ENCODE measurements around the gene CD82.
"Not testable (repeated sequence)": the region's sequence is repeated elsewhere in the genome, so short reads cannot be mapped to it uniquely, and the experiment has no call there.

The CD82 gene

GRCh38 chr11:44633641-44634040 is 68.2 kb downstream of the CD82 start:
- WGBS (ENCODE audit: insufficient coverage, insufficient read length): no CpG with 5 or more reads among the region's 6 CpGs
- no peak overlapping the region for H3K4me3 ChIP-seq (ENCODE audit: low read length)
- DNase-seq (ENCODE audit: low read depth, low spot score): no peak
- no peaks in the 10 kb centered on the region for H3K27me3 ChIP-seq (ENCODE audit: control insufficient read depth, insufficient read depth, low read length)
- H3K27ac ChIP-seq (ENCODE audit: low read length): no peak overlapping the region
- no peaks in the 10 kb centered on the region for H3K36me3 ChIP-seq (ENCODE audit: control insufficient read depth, insufficient read depth, low read length)
- H3K9me3 ChIP-seq (ENCODE audit: control insufficient read depth, insufficient read depth, low read length): no peaks in the 10 kb centered on the region
- H3K4me1 ChIP-seq (ENCODE audit: control insufficient read depth, insufficient read depth, low read length): peaks cover 4% of the 10 kb centered on the region; the same call in 1 of the 2 replicates

- no CpG with 5 or more reads among the region's 24 CpGs for WGBS (ENCODE audit: insufficient coverage, insufficient read length)
- Histone ChIP-seq H3K27me3 (ENCODE audit: control insufficient read depth, insufficient read depth, low read length) (no peaks in the 10 kb centered on the region), H3K27ac (ENCODE audit: low read length) (no peak overlapping the region), H3K9me3 (ENCODE audit: control insufficient read depth, insufficient read depth, low read length) (no peaks in the 10 kb centered on the region), H3K36me3 (ENCODE audit: control insufficient read depth, insufficient read depth, low read length) (no peaks in the 10 kb centered on the region), H3K4me1 (ENCODE audit: control insufficient read depth, insufficient read depth, low read length) (peaks cover 4% of the 10 kb centered on the region; the same call in 1 of the 2 replicates), H3K4me3 (ENCODE audit: low read length) (no peak overlapping the region)
- no peak for DNase-seq (ENCODE audit: low read depth, low spot score)
Measured at GRCh38 chr11:44634401-44635281, 69.2 kb downstream of the CD82 start.

DNA sequence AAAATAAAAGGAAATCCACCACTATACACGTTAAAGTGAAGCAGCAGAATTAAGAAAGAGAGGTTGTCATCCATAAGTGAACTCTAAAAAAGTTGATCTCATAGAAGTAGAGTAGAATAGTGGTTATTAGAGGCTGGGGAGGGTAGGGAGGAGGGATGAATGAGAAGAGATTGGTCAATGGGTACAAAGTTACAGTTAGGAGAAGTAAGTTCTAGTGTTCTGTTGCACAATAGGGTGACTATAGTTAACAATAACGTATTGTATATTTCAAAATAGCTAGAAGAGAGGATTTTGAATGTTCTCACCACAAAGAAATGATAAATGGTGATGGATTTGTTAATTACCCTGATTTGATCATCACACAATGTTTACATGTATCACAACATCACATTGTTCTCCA is 72.0 kb downstream of the CD82 start:
- Histone ChIP-seq H3K27ac (ENCODE audit: low read length) (no peak overlapping the region), H3K27me3 (ENCODE audit: control insufficient read depth, insufficient read depth, low read length) (no peaks in the 10 kb centered on the region), H3K36me3 (ENCODE audit: control insufficient read depth, insufficient read depth, low read length) (no peaks in the 10 kb centered on the region), H3K4me1 (ENCODE audit: control insufficient read depth, insufficient read depth, low read length) (peaks cover 4% of the 10 kb centered on the region; the same call in 1 of the 2 replicates), H3K4me3 (ENCODE audit: low read length) (no peak overlapping the region), H3K9me3 (ENCODE audit: control insufficient read depth, insufficient read depth, low read length) (no peaks in the 10 kb centered on the region)
- no peak for DNase-seq (ENCODE audit: low read depth, low spot score)
- no CpG with 5 or more reads among the region's 2 CpGs for WGBS (ENCODE audit: insufficient coverage, insufficient read length)

DNA sequence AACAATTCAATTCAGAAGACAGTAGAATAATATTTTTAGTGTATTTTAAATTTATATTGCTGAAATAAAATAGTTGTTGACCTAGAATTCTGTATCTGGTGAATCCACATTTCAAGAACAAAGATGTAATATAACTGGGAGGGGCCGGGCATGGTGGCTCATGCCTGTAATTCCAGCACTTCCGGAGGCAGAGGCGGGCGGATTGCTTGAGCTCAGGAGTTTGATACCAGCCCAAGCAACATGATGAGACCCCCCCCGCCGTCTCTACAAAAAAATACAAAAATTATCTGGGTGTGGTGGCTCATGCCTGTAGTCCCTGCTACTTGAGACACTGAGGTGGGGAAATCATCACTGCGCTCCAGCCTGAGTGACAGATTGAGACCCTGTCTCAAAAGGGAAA is 72.6 kb downstream of the CD82 start:
- WGBS (ENCODE audit: insufficient coverage, insufficient read length): no CpG with 5 or more reads among the region's 7 CpGs
- no peak overlapping the region for H3K27ac ChIP-seq (ENCODE audit: low read length)
- no peaks in the 10 kb centered on the region for H3K36me3 ChIP-seq (ENCODE audit: control insufficient read depth, insufficient read depth, low read length)
- no peak for DNase-seq (ENCODE audit: low read depth, low spot score)
- H3K4me3 ChIP-seq (ENCODE audit: low read length): no peak overlapping the region
- H3K9me3 ChIP-seq (ENCODE audit: control insufficient read depth, insufficient read depth, low read length): no peaks in the 10 kb centered on the region
- H3K4me1 ChIP-seq (ENCODE audit: control insufficient read depth, insufficient read depth, low read length): peaks cover 4% of the 10 kb centered on the region; the same call in 1 of the 2 replicates
- H3K27me3 ChIP-seq (ENCODE audit: control insufficient read depth, insufficient read depth, low read length): no peaks in the 10 kb centered on the region

GRCh38 chr11:44643217-44643616 is 77.8 kb downstream of the CD82 start:
- Histone ChIP-seq H3K36me3 (ENCODE audit: control insufficient read depth, insufficient read depth, low read length) (no peaks in the 10 kb centered on the region), H3K4me1 (ENCODE audit: control insufficient read depth, insufficient read depth, low read length) (no peaks in the 10 kb centered on the region), H3K27ac (ENCODE audit: low read length) (no peak overlapping the region), H3K9me3 (ENCODE audit: control insufficient read depth, insufficient read depth, low read length) (no peaks in the 10 kb centered on the region), H3K4me3 (ENCODE audit: low read length) (no peak overlapping the region), H3K27me3 (ENCODE audit: control insufficient read depth, insufficient read depth, low read length) (no peaks in the 10 kb centered on the region)
- no peak for DNase-seq (ENCODE audit: low read depth, low spot score)
- no CpG with 5 or more reads among the region's 1 CpG for WGBS (ENCODE audit: insufficient coverage, insufficient read length)

DNA sequence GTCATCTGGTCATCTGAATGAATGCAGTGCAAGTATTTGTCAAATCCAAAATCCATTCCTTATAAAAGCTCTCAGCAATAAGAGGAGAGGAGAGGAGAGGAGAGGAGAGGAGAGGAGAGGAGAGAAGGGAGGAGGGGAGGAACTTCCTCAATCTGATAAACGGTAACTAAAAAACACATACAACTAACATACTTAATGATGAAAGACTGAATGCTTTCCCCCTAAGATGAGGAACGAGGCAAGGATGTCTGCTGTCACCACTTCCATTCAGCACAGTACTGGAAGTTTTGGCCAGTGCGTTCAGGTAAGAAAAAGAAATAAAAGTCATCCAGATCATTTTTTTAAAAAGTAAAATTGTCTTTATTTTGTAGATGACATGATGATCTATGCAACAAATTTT is 80.4 kb downstream of the CD82 start:
- no peak for DNase-seq (ENCODE audit: low read depth, low spot score)
- Histone ChIP-seq H3K27ac (ENCODE audit: low read length) (no peak overlapping the region), H3K36me3 (ENCODE audit: control insufficient read depth, insufficient read depth, low read length) (no peaks in the 10 kb centered on the region), H3K9me3 (ENCODE audit: control insufficient read depth, insufficient read depth, low read length) (no peaks in the 10 kb centered on the region), H3K27me3 (ENCODE audit: control insufficient read depth, insufficient read depth, low read length) (no peaks in the 10 kb centered on the region), H3K4me1 (ENCODE audit: control insufficient read depth, insufficient read depth, low read length) (no peaks in the 10 kb centered on the region), H3K4me3 (ENCODE audit: low read length) (no peak overlapping the region)
- WGBS (ENCODE audit: insufficient coverage, insufficient read length): no CpG with 5 or more reads among the region's 3 CpGs

DNA sequence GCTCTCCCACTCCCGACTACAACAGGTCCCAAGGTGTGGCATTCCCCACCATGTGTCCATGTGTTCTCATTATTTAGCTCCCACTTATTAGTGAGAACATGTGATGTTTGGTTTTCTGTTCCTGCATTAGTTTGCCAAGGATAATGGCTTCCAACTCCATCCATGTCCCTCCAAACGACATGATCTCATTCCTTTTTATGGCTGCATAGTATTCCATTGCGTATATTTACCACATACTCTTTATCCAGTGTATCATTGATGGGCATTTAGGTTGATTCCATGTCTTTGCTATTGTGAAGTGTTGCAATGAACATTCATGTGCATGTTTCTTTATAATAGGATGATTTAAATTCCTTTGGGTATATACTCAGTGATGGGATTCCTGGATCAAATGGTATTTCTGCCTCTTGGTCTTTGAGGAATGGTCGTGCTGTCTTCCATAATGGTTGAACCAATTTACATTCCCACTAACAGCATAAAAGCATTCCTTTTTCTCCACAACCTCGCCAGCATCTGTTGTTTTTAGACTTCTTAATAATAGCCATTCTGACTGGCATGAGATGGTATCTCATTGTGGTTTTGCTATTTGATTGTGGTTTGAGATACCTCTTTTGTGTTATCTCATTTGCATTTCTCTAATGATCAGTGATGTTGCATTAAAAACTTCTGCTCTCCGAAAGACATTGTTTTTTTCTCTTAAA is 81.9 kb downstream of the CD82 start:
- H3K36me3 ChIP-seq (ENCODE audit: control insufficient read depth, insufficient read depth, low read length); H3K27ac ChIP-seq (ENCODE audit: low read length); DNase-seq (ENCODE audit: low read depth, low spot score); H3K9me3 ChIP-seq (ENCODE audit: control insufficient read depth, insufficient read depth, low read length); H3K27me3 ChIP-seq (ENCODE audit: control insufficient read depth, insufficient read depth, low read length); H3K4me1 ChIP-seq (ENCODE audit: control insufficient read depth, insufficient read depth, low read length); H3K4me3 ChIP-seq (ENCODE audit: low read length): not testable (repeated sequence)
- no CpG with 5 or more reads among the region's 6 CpGs for WGBS (ENCODE audit: insufficient coverage, insufficient read length)

DNA sequence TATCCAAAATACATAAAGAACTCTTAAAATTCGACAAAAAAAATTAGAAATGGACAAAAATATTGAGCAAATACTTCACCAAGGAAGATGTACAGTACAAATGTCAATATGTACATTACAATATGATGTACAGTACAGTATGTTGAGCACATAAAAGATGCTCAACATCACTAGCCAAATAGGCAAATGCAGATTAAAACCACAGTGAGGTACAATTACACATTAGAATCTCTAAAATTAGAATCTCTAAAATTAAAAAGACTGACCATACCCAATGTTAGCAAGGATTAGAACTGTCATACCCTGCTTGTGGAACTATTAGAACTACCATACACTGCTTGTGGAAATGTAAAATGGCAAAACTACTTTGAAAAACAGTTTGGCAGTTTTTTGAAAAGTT is 82.6 kb downstream of the CD82 start:
- no CpG with 5 or more reads among the region's 1 CpG for WGBS (ENCODE audit: insufficient coverage, insufficient read length)
- Histone ChIP-seq H3K27ac (ENCODE audit: low read length) (no peak overlapping the region), H3K9me3 (ENCODE audit: control insufficient read depth, insufficient read depth, low read length) (no peaks in the 10 kb centered on the region), H3K4me3 (ENCODE audit: low read length) (no peak overlapping the region), H3K36me3 (ENCODE audit: control insufficient read depth, insufficient read depth, low read length) (no peaks in the 10 kb centered on the region), H3K27me3 (ENCODE audit: control insufficient read depth, insufficient read depth, low read length) (no peaks in the 10 kb centered on the region), H3K4me1 (ENCODE audit: control insufficient read depth, insufficient read depth, low read length) (no peaks in the 10 kb centered on the region)
- no peak for DNase-seq (ENCODE audit: low read depth, low spot score)

GRCh38 chr11:44651535-44652155 is 86.2 kb downstream of the CD82 start:
- H3K27me3 ChIP-seq (ENCODE audit: control insufficient read depth, insufficient read depth, low read length): no peaks in the 10 kb centered on the region
- no peaks in the 10 kb centered on the region for H3K36me3 ChIP-seq (ENCODE audit: control insufficient read depth, insufficient read depth, low read length)
- H3K9me3 ChIP-seq (ENCODE audit: control insufficient read depth, insufficient read depth, low read length): no peaks in the 10 kb centered on the region
- DNase-seq (ENCODE audit: low read depth, low spot score): no peak
- H3K27ac ChIP-seq (ENCODE audit: low read length): no peak overlapping the region
- H3K4me3 ChIP-seq (ENCODE audit: low read length): no peak overlapping the region
- no peaks in the 10 kb centered on the region for H3K4me1 ChIP-seq (ENCODE audit: control insufficient read depth, insufficient read depth, low read length)
- no CpG with 5 or more reads among the region's 15 CpGs for WGBS (ENCODE audit: insufficient coverage, insufficient read length)

DNA sequence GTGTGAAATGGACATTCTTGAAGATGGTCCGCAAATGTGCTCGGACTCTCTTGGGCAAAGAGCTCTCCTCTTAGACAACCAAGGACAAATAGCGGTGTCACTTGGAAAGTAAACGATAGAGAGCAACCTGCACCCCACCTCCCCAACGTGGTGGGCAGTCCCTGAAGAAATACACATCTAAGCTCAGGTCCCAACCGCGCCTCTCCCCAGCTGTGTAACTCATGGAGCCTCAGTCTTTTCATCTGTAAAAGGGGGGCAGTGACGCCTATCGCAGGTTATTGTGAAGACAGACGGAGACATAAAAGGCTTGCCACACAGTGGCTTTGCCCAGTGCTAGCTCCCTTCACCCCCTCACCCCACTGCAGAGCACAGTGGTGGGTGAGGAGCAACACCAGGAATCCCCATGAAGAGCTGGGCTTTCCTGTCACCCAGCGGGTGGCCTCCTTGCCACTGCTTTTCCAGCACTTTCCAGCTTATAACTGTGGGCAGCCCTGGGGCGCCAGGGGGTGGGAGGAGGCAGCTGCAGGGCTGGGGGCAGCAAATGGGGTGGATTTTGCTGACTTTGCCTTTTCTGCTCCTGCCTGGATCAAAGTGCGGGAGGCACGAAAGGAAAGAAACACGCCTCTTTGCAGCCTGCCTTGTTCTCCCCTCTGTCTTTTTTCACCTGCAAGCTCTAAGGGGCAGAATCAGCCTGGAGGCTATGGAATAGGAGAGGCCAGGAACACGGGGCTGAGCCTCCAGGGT is 87.6 kb downstream of the CD82 start:
- WGBS (ENCODE audit: insufficient coverage, insufficient read length): no CpG with 5 or more reads among the region's 16 CpGs
- Histone ChIP-seq H3K27me3 (ENCODE audit: control insufficient read depth, insufficient read depth, low read length) (no peaks in the 10 kb centered on the region), H3K4me3 (ENCODE audit: low read length) (no peak overlapping the region), H3K36me3 (ENCODE audit: control insufficient read depth, insufficient read depth, low read length) (no peaks in the 10 kb centered on the region), H3K4me1 (ENCODE audit: control insufficient read depth, insufficient read depth, low read length) (no peaks in the 10 kb centered on the region), H3K9me3 (ENCODE audit: control insufficient read depth, insufficient read depth, low read length) (no peaks in the 10 kb centered on the region), H3K27ac (ENCODE audit: low read length) (no peak overlapping the region)
- DNase-seq (ENCODE audit: low read depth, low spot score): no peak

Data from iPS DF 6.9 (cell line).